Activated gamma-delta T cell treated with anti-CD3 and anti-CD28 coated beads, Interleukin-2, amount 50 U/mL, for 16 hours (primary cell): ENCODE data around the gene TTC21B.

Source experiments
- DNase-seq: peaks from one replicate; pipeline ENCODE4 v3.0.0-alpha.2; 2020; ENCODE audit warnings: low read depth

TTC21B gene

DNA sequence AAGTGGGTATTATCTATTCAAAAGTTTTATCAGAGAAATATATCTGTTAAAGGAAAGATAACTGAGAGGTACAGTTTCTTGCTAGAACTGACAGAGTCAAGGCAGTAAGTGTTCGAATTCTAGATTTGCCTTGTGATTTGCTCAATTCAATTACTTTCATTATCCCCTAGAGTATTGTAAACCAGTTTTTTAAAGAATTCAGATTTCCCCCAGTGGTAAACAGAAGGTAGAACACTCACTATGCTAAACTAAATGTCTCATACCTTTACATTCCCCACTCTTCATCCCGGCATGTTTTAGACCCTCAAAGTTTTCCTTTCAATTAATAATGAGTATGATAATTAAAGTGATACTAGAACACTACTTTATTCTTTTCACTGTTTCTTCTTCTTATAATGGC is 28.6 kb downstream of the TTC21B start:
- no peak for DNase-seq

DNA sequence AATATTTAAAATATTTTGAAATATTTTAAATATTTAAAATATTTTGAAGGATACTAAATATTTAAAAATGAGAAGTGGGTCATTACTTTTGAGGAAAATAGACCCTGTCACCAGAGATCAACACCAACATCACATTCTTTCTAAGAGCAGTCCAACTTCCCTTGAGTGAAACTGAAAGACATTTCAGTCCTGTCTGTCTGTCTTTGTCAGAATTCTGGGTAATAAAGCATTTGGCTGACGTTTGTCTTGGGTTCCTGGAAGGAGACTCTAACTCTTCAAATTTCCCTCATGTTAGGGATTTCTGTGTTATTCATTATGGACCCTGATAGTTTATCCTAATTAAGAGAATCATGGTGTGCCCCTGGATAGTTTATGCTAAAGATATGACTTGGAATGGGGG is 32.8 kb downstream of the TTC21B start:
- no peak for DNase-seq

DNA sequence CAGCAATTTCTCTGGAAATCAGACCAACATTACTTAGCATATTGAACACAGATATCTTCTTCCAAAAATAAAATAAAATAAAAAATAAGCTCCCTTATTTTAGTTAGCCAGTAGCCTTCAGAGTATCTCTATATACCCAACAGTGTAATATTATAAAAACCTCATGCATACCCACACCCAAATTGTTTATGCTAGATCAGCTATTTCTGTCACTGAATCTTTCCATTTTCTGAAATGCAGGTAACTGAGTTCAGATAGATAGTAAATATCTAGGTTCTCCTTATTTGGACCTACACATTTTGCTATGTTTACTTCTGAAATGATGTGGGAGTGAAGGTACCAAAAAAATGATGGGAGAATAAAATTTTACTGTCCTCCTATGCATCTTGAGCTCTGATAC is 39.9 kb downstream of the TTC21B start:
- no peak for DNase-seq

DNA sequence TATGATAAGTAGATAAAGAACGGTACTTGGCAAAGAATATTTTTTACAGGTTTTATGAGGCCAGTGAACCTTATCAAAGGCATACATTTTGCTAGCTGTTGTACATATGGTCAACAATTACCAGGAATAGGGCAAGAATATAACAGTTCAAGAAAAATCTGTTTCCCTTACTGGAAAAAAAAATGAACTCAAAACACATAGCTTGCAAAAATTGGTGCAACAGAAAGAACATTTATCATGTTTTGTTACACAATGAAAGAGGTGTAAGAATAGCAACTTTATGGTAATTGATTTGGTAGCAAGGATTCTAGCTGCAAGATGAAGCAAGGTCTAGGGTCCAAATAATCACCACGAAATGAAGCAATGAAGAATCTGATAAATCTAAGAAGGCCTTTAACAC is 41.6 kb downstream of the TTC21B start:
- DNase-seq: no peak

DNA sequence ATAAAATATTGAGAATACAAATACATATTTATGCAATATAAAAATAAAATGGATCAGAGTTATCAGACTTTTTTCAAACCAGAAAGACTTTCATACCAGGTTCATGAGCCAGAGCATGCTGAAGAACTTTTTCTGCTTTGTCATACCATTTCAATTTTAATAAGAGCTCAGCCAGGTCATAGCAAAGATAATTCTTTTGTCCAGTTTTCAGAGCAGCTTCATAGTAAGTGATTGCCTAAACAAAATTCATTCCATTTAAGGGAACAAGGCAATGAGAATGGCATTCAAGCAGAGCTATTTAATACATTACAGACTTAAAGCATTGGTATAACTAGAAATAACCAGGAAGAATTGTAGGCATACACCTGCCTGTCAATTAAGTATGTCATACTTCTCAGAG is 42.3 kb downstream of the TTC21B start:
- DNase-seq: no peak

DNA sequence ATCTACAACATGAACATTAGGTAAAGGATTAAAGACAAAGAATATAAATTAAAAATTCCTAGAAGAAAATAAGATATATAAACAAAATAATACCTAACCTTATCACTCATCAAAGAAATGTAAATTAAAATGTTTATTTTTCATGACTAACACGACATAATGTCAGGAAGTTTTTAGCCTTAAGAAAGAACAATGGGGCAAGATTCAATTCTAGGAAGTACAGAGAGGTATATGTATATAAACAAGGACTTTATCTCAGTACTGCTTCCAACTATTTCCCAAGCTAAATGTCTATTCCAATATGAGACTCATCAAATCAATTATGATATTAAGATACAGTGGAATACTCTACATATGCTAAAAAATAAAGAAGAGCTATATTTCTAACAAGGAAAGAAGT is 44.1 kb downstream of the TTC21B start:
- DNase-seq: no peak

DNA sequence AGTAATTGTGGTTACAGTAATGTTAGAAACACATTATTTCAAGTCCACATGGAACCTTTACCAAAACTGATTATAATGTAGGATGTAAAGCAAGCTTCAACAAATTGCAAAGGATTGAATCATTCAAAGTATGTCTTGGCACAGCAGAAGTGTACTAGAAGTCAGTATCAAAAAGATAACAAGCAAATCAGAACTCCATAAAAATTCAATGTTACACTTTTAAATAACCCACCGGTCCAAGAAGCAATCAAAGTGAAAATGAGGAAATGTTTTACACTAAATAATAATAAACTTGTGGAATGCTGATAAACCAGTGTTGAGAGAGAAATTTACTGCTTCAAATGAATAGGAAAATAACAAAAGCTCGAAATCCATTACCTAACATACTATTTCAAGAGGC is 47.7 kb downstream of the TTC21B start:
- no peak for DNase-seq

DNA sequence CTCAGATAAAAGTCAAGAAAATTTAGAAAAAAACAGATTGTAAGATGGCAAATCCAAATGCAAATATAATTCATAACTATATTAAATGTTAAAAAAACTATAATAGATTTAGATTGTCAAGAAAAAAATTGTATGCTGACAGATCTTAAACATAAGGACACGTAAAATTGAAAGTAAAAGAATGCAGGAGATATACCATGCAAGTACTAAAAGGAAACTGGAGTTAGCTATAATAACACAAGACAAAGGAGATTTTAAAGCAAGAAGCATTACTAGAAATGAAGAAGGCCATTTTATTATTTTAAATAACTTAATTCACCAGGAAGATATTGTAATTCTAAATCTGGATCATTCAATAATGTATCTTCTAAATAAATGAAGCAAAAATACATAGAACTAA is 48.3 kb downstream of the TTC21B start:
- DNase-seq: no peak

DNA sequence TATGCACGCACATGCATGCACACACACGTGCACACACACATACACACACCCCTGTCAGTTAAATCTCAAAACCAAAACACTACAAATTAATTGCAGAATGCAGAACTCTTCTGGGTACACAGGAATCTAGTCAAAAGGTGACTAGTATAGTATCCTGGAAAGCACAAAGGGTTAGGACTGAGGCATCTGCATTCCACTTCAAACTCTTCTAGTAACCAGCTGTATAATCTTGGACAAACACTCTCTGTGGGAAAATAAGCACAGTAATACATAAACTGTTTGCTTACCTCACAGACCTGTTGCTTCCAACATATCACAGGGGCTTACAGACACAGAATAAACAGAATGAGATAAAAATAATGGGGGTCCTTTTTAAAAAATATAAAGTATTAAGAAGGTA is 49.1 kb downstream of the TTC21B start:
- DNase-seq: no peak

DNA sequence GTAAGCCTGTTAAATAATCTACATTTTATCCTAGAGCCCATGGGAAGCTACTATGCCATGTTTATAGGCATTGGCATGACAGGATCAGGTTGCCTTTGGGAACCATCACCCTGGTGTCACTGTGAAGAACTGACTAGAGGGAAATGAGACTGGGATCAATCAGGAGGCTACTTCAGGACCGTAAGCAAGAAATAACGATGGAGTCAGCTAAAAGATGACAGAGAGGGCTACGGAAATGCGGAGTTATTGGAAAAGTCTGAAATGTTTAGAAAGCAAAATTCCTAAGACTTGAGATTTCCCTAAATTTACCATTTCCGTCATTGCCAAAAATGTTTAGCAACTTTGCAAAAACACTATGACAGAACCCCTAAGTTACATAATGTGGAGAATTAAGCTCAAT is 50.2 kb downstream of the TTC21B start:
- DNase-seq: no peak

DNA sequence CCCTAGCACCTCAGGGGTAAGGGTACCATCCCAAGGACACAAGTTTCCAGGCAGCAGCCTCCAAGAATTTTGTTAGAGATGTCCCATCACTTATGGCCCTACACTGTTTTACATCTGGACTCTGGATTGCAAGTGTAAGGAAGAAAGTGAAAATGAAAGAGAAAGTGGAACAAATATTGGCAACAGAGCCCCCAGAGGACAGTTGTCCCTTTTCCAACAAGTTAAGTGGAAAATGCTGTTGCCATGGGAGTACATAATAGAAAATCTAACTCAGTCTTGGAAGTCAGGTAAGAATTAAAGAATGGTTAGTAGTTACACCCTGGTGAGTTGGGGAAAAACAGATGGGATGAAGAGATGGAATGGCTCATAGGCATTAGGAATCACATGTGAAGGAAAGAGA is 50.6 kb downstream of the TTC21B start:
- no peak for DNase-seq

DNA sequence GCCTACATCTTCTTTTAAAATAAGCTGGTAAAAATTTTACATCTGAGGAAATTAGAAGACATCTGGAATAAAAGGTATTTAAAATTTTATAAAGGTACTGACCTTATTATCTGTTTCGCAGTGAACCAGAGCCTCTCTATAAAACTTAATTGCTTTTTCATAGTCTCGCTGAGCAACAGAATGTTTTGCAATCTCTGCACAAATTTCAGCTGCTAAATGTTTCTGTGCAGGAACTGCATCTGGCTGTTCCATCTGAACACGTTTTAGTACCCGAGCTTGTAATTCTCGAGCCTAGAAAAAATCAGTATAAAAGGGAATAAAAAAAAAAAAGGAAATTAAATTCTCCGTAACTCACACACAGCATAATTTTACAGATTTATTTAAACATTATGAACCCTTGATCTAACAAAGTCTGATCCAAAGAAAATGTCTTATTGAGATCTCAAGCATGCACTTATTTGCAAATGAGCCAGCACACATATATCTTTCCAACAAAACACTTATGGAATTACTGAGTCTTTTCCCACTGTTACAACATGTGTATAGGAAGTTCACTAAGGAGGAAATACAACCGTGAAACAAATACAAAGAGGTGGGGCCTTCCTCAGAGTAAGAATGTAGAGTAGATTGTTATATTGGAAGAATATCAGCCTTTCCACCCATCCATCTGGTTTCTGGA is 51.8 kb downstream of the TTC21B start:
- no peak for DNase-seq

DNA sequence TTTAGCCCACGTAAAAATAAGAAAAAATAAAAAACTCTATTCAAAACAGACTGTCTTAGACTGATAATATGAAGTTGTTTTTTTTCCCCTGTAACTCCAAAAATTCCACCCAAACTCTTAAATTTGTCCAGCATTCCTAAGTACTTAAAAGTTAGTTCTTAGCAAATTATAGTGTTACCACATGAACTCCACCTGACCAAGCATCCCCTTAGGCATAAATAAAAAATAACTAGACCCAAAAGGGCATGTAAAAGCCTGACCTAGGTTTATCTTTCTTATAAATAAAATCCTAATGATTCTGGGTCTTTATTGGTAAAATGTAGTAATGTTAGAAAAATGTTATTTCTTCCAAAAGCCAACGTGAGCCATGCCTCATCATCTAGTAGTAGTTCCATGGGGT is 54.3 kb downstream of the TTC21B start:
- DNase-seq: no peak

DNA sequence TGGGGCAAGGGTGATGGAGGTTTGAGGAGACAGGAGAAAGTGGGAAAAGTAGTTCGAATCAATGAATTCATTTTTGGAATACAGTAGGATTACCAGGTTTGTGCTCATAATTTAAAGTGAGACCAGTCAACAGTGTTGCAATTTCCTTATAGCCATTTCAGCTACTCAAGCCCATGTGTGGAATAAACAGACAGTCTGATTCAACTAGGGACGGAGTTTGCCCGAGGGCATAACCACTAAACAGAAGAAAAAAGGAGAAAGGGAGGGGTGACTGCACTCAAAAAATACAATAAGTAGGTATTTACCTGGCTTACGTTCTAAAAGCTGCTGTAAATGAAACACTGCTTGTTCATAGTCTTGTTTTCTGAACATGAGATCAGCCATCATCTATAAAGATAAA is 55.2 kb downstream of the TTC21B start:
- no peak for DNase-seq

DNA sequence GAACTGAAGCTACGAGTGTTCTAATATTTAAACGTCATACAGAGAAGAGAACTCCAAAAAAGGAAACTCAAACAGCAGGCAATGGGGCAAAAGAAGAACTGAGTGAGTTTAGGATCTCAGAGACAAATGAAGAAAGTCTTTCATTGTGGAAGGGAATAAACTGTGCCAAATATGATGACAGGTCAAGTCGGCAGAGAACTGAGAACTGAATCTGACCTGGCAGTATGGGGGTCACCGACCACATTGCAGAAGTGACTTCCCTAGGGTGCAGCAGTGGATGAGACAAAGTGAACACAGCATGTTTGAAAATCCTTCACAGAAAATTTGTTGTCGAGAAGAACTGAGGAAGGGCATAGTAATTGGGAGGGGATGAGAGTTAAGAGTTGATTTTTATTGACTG is 55.9 kb downstream of the TTC21B start:
- DNase-seq: no peak

DNA sequence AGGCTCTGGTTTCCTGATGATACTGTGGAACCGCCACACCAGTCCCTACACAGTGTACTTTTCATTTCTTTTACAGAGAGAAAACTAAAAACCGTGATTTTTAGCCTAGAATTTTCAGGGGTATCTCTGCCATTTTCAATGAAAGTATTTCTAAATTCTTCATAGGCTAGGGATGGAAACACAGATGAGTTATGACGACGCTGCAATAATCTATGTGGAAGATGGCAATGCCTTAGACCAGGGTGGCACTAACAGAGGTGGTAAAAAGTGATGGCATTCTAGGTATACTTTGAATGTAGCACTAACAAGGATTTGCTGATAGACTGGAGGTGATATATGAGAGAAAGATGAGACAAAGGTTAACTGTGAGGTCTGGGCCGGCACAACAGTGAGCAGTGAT is 56.5 kb downstream of the TTC21B start:
- no peak for DNase-seq

DNA sequence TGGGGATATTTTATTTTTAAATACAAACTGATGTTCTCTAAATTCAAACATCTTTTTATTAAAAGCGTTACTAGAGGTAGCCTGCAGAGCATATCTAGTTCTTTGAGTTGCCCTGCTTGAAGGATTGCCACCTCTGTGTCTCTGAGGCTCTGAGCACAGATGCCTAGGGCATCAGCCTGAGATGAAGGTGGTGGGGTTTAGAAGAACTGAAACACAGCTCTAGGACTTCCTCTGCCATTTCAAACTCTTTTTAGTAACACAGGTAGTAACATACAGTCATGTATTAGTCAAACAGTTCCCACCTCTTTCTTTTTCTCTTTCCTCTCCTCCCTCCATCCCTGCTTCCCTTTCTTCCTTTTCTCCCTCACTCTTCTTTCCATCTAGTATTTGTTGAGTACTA is 57.6 kb downstream of the TTC21B start:
- DNase-seq: no peak

DNA sequence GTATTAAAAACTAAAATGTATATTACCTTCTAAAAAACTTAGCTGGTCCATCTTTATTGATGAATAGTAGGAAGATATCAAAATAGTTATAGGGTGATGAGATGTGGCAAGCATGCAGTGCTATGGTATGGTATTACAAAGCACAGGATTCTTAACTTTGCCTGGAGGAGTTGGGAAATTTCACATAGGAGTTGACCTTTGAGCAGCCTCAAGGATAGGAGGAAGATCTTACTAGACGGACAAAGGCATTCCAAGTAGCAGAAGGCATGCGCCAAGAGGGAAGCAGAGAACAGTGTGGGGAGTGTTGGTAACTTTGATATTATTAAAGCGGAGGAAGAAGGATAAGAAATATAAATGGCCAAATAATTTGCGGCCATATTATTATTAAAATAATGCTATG is 60.0 kb downstream of the TTC21B start:
- no peak for DNase-seq

DNA sequence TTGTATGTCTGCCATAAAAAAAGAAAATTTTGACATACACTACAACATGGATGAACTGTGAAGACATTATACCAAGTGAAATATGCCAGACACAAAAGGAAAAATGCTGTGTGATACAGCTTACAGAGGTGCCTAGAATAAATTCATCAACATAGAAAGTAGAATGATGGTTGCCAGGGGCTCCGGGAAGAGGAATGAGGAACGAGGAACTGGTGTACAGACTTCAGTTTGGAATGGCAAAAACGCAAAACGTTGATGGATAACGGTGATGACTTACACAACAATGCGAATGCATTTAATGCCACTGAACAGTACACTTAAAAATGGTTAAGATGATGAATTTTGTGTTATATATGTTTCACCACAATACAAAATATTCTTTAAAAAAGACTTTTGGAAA is 61.0 kb downstream of the TTC21B start:
- DNase-seq: no peak

DNA sequence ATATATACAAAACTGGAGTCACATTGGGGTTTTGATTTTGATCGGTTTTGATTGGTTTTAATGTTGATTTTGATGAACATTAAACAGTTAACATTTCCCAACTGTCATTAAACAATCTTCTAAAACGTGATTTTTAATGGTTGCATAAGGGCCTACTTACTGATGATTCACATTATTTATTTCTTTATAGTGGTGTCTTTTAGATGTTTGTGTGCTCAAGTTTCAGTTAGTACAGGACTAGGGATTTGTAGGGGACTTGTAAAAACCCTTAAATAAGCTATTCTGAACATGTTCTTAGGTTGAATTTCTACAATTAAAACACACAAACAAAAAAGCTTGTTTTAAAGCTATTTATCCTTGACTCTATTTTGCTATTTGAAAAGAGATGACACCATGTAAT is 61.6 kb downstream of the TTC21B start:
- DNase-seq: no peak

DNA sequence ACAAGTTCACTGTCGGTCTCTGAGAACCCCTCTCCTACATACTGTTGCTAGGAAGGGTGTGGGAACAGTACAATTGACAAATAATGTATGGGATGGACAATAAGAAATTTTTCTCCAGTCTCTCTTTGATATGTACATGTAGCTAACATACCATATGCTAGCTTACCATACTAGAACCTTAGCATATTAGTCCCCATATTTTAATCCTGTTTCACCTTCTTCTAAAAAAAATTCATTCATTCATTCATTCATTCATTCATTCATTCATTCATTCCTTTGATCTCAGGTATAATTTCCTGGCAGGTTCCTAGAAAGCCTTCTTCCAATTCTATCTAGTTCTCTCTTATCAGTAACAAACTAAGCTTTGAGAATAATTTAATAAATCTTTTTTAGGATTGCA is 62.2 kb downstream of the TTC21B start:
- DNase-seq: no peak

DNA sequence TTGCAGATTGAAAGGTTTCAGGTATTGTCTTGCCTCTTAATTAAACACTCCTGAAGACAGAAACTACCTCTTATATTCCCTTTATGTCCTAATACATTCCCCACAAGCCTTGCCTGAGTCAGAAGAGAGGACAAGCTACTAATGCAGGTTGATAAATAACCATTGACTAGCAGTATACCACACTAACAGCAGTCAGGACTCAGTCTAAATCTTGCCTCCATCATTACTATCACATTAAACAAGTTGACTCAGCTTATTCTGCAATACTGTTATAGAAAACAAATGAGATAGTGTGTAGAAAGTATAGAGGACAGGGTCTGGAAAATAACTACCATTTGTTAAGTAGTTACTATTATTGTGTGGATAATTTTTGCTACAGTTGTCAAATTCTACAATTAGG is 63.8 kb downstream of the TTC21B start:
- DNase-seq: no peak

DNA sequence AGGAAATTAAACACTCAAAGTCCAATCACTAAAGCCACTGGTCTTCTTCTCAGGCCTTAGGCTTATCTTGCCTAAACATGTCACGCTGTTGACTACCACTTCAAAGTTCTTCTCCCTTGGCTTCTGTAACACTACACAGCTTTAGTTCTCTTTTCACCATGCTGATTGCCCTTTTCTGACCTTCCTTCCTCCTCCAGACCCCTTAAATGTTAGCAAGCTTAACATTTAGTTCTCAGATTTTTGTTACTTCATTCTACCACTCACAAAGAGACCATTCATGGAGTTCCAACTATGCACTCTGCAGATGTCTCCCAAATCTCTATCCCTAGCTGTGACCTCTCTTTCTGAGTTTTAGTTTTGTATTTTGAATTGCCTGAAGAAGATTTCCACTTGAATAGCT is 64.4 kb downstream of the TTC21B start:
- DNase-seq: no peak

DNA sequence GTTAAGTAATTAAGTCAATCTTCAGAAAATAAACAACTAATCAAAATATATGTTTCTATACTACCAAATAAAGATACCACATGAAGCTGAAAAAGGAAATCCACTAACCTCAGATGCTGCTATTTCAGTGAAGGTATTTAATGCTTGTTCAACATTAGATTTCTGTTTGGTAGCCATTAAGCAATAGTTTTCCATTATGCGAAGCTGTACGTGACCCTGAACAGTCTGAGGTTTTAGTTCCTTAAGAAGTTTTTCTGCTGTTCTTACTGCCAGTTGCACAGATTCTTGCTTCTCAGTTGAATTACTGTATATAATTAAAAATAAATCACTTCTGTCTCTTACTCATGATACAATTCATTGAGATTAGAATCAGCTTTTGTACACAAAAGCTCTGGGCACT is 65.4 kb downstream of the TTC21B start:
- DNase-seq: no peak
